ENCODE measurements around the gene ZNF563. TPM values are rescaled to one million over a fixed set of nuclear protein-coding genes. Genes with fewer than 3 reads are reported as not detected.

ZNF563 gene
- total and polyA plus RNA-seq, 2 experiments from 2014 or later = 3.1 to 3.2 TPM

GRCh38 chr19:12289790-12290065, 43.7 kb downstream of the ZNF563 start (continued):
- TF ChIP-seq, protein P1, sequence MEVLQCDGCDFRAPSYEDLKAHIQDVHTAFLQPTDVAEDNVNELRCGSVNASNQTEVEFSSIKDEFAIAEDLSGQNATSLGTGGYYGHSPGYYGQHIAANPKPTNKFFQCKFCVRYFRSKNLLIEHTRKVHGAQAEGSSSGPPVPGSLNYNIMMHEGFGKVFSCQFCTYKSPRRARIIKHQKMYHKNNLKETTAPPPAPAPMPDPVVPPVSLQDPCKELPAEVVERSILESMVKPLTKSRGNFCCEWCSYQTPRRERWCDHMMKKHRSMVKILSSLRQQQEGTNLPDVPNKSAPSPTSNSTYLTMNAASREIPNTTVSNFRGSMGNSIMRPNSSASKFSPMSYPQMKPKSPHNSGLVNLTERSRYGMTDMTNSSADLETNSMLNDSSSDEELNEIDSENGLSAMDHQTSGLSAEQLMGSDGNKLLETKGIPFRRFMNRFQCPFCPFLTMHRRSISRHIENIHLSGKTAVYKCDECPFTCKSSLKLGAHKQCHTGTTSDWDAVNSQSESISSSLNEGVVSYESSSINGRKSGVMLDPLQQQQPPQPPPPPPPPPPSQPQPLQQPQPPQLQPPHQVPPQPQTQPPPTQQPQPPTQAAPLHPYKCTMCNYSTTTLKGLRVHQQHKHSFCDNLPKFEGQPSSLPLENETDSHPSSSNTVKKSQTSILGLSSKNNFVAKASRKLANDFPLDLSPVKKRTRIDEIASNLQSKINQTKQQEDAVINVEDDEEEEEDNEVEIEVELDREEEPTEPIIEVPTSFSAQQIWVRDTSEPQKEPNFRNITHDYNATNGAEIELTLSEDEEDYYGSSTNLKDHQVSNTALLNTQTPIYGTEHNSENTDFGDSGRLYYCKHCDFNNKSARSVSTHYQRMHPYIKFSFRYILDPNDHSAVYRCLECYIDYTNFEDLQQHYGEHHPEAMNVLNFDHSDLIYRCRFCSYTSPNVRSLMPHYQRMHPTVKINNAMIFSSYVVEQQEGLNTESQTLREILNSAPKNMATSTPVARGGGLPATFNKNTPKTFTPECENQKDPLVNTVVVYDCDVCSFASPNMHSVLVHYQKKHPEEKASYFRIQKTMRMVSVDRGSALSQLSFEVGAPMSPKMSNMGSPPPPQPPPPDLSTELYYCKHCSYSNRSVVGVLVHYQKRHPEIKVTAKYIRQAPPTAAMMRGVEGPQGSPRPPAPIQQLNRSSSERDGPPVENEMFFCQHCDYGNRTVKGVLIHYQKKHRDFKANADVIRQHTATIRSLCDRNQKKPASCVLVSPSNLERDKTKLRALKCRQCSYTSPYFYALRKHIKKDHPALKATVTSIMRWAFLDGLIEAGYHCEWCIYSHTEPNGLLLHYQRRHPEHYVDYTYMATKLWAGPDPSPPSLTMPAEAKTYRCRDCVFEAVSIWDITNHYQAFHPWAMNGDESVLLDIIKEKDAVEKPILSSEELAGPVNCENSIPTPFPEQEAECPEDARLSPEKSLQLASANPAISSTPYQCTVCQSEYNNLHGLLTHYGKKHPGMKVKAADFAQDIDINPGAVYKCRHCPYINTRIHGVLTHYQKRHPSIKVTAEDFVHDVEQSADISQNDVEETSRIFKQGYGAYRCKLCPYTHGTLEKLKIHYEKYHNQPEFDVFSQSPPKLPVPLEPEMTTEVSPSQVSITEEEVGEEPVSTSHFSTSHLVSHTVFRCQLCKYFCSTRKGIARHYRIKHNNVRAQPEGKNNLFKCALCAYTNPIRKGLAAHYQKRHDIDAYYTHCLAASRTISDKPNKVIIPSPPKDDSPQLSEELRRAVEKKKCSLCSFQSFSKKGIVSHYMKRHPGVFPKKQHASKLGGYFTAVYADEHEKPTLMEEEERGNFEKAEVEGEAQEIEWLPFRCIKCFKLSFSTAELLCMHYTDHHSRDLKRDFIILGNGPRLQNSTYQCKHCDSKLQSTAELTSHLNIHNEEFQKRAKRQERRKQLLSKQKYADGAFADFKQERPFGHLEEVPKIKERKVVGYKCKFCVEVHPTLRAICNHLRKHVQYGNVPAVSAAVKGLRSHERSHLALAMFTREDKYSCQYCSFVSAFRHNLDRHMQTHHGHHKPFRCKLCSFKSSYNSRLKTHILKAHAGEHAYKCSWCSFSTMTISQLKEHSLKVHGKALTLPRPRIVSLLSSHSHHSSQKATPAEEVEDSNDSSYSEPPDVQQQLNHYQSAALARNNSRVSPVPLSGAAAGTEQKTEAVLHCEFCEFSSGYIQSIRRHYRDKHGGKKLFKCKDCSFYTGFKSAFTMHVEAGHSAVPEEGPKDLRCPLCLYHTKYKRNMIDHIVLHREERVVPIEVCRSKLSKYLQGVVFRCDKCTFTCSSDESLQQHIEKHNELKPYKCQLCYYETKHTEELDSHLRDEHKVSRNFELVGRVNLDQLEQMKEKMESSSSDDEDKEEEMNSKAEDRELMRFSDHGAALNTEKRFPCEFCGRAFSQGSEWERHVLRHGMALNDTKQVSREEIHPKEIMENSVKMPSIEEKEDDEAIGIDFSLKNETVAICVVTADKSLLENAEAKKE (CRISPR knock-in tag; IDR thresholded peaks at IDR 0.05) = no peak
- TF ChIP-seq STAT1 (IDR thresholded peaks at IDR 0.05; ENCODE audit: unreplicated experiment) (no peak), JUNB (IDR thresholded peaks at IDR 0.05; ENCODE audit: unreplicated experiment) (no peak), CREB1 (CRISPR knock-in tag; IDR thresholded peaks at IDR 0.05; ENCODE audit: low read depth) (no peak), POLR2AphosphoS5 (IDR thresholded peaks at IDR 0.05; ENCODE audit: low read depth) (no peak), ZNF114 (CRISPR knock-in tag; IDR thresholded peaks at IDR 0.05) (no peak)
- TF ChIP-seq, protein P2, sequence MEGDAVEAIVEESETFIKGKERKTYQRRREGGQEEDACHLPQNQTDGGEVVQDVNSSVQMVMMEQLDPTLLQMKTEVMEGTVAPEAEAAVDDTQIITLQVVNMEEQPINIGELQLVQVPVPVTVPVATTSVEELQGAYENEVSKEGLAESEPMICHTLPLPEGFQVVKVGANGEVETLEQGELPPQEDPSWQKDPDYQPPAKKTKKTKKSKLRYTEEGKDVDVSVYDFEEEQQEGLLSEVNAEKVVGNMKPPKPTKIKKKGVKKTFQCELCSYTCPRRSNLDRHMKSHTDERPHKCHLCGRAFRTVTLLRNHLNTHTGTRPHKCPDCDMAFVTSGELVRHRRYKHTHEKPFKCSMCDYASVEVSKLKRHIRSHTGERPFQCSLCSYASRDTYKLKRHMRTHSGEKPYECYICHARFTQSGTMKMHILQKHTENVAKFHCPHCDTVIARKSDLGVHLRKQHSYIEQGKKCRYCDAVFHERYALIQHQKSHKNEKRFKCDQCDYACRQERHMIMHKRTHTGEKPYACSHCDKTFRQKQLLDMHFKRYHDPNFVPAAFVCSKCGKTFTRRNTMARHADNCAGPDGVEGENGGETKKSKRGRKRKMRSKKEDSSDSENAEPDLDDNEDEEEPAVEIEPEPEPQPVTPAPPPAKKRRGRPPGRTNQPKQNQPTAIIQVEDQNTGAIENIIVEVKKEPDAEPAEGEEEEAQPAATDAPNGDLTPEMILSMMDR (conservative IDR thresholded peaks at IDR 0.05; ENCODE audit: low read depth in 2 of 2) = no peak

DNA sequence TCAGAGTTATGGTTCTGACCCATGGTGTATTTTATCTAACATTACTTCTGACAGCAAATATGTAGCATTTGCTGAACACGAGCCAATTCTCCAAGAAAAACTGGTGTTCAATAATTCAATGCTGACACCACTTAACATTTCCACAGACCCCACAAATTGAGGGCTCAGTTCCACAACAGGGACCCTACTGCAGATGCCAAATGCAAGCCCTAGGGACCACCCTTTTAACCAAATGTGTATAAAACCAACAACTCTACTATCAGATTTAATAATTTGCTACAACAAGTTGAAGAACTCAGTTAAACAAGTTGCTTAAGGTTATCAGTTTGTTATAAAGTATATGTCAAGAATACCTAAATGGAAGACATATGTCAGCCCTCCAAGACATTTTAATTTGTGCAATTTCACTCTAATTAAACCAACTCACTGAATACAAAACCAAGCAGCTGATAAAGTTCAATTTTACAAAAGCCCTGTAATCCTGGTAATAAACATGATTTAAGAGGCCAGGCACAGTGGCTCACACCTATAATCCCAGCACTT, 45.4 kb downstream of the ZNF563 start:
- H3K27ac ChIP-seq (ENCODE audit: low read depth) = no peak overlapping the region
- H3K27ac Mint-ChIP-seq = no peak overlapping the region
- ATAC-seq (no peak), DNase-seq (ENCODE audit: low spot score) (no peak)
- H3K4me1 Mint-ChIP-seq = no peaks in the 10 kb centered on the region
- no peak overlapping the region for H2AFZ ChIP-seq
- peaks cover 60% of the 10 kb centered on the region for H3K79me2 ChIP-seq (replicated peaks; ENCODE audit: insufficient read depth)
- H3K4me3 Mint-ChIP-seq = no peak overlapping the region
- no peaks in the 10 kb centered on the region for H3K4me1 ChIP-seq (ENCODE audit: insufficient read depth)
- peaks cover 90% of the 10 kb centered on the region for H3K9me3 Mint-ChIP-seq
- no peak overlapping the region for H3K4me3 ChIP-seq
- no peaks in the 10 kb centered on the region for H3K36me3 ChIP-seq (ENCODE audit: insufficient read depth)
- H3K4me2 ChIP-seq = no peak overlapping the region
- H3K9me2 ChIP-seq (ENCODE audit: insufficient read depth) = no peaks in the 10 kb centered on the region
- no peaks in the 10 kb centered on the region for H3F3A ChIP-seq (replicated peaks; ENCODE audit: low read depth)
- H4K20me1 ChIP-seq (replicated peaks; ENCODE audit: insufficient read depth) = no peaks in the 10 kb centered on the region
- H3K27me3 Mint-ChIP-seq (ENCODE audit: insufficient read depth, low read depth, poor library complexity) = peaks cover 7% of the 10 kb centered on the region
- H3K36me3 Mint-ChIP-seq (ENCODE audit: low read depth) = peaks cover 31% of the 10 kb centered on the region
- H3K27me3 ChIP-seq (ENCODE audit: insufficient read depth) = no peaks in the 10 kb centered on the region
- TF ChIP-seq, protein P2 (conservative IDR thresholded peaks at IDR 0.05; ENCODE audit: low read depth in 2 of 2) = no peak
- TF ChIP-seq ZNF114 (CRISPR knock-in tag; IDR thresholded peaks at IDR 0.05) (no peak), STAT1 (IDR thresholded peaks at IDR 0.05; ENCODE audit: unreplicated experiment) (no peak), EZH2 (IDR thresholded peaks at IDR 0.05; ENCODE audit: low read depth, unreplicated experiment) (no peak), POLR2AphosphoS5 (IDR thresholded peaks at IDR 0.05; ENCODE audit: low read depth) (no peak)
- TF ChIP-seq, protein P3, sequence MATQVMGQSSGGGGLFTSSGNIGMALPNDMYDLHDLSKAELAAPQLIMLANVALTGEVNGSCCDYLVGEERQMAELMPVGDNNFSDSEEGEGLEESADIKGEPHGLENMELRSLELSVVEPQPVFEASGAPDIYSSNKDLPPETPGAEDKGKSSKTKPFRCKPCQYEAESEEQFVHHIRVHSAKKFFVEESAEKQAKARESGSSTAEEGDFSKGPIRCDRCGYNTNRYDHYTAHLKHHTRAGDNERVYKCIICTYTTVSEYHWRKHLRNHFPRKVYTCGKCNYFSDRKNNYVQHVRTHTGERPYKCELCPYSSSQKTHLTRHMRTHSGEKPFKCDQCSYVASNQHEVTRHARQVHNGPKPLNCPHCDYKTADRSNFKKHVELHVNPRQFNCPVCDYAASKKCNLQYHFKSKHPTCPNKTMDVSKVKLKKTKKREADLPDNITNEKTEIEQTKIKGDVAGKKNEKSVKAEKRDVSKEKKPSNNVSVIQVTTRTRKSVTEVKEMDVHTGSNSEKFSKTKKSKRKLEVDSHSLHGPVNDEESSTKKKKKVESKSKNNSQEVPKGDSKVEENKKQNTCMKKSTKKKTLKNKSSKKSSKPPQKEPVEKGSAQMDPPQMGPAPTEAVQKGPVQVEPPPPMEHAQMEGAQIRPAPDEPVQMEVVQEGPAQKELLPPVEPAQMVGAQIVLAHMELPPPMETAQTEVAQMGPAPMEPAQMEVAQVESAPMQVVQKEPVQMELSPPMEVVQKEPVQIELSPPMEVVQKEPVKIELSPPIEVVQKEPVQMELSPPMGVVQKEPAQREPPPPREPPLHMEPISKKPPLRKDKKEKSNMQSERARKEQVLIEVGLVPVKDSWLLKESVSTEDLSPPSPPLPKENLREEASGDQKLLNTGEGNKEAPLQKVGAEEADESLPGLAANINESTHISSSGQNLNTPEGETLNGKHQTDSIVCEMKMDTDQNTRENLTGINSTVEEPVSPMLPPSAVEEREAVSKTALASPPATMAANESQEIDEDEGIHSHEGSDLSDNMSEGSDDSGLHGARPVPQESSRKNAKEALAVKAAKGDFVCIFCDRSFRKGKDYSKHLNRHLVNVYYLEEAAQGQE (IDR thresholded peaks at IDR 0.05; ENCODE audit: unreplicated experiment) = no peak

Measured in GM23338 (cell line).